ENCODE results near the gene TMEM132A. TPM values are rescaled to one million over a fixed set of nuclear protein-coding genes. Genes with fewer than 3 reads are reported as not detected.

Gene TMEM132A
- total RNA-seq, 1 experiment from 2014 or later, result 140 TPM

DNA sequence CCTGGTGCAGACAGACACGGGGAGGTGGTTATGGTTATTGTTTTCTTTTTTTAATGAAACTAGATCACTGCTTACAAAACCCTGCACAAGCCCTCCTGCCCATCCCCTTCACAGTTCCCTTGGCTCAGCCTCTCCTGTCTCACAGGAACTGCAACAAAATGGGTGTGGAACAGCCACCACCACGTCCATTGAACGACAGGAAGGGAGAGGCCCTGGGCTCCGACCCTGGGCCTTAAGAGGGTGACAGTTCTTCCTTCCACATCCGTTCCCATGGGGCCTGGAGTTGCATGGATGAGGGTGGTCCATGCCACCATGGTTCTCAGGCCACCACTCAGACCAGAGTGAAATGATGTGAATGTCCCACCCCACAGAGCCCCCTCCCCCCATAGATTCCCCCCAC is 33.6 kb upstream of the TMEM132A start:
- intact Hi-C loops (cut with micrococcal nuclease; ENCODE audit: unreplicated experiment), result no loop called here
- Histone ChIP-seq H3K27ac (ENCODE audit: low read depth, low read length, poor library complexity, severe bottlenecking) (no peak overlapping the region), H3K4me1 (ENCODE audit: insufficient read depth, low read length, poor library complexity, severe bottlenecking) (no peaks in the 10 kb centered on the region), H3K9me3 (ENCODE audit: low read depth, low read length, poor library complexity, severe bottlenecking) (no peaks in the 10 kb centered on the region), H3K36me3 (ENCODE audit: insufficient read depth, low read length, poor library complexity, severe bottlenecking) (peaks cover 48% of the 10 kb centered on the region), H3K27me3 (replicated peaks; ENCODE audit: insufficient read depth, low read depth, low read length, poor library complexity) (no peaks in the 10 kb centered on the region), H3K4me3 (ENCODE audit: low read depth, low read length, poor library complexity, severe bottlenecking) (no peak overlapping the region)
- DNase-seq (ENCODE audit: low spot score), result no peak
- ChIA-PET POLR2A (ENCODE audit: low non-redundant PET) (no interaction called here), CTCF (interaction anchor here (0.6 kb wide), 1 partner anchor 9 kb away, joined by 3 read pairs; no protein-coding TSS in a partner anchor)
- no TSS peak for BruUV-seq (replicated peaks)
- TF ChIP-seq, protein P1, sequence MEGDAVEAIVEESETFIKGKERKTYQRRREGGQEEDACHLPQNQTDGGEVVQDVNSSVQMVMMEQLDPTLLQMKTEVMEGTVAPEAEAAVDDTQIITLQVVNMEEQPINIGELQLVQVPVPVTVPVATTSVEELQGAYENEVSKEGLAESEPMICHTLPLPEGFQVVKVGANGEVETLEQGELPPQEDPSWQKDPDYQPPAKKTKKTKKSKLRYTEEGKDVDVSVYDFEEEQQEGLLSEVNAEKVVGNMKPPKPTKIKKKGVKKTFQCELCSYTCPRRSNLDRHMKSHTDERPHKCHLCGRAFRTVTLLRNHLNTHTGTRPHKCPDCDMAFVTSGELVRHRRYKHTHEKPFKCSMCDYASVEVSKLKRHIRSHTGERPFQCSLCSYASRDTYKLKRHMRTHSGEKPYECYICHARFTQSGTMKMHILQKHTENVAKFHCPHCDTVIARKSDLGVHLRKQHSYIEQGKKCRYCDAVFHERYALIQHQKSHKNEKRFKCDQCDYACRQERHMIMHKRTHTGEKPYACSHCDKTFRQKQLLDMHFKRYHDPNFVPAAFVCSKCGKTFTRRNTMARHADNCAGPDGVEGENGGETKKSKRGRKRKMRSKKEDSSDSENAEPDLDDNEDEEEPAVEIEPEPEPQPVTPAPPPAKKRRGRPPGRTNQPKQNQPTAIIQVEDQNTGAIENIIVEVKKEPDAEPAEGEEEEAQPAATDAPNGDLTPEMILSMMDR (conservative IDR thresholded peaks at IDR 0.05; ENCODE audit: low read depth, low read length), result no peak
- no peak for TF ChIP-seq EZH2 (IDR thresholded peaks at IDR 0.05; ENCODE audit: borderline replicate concordance, low read depth, low read length, poor library complexity, severe bottlenecking)

DNA sequence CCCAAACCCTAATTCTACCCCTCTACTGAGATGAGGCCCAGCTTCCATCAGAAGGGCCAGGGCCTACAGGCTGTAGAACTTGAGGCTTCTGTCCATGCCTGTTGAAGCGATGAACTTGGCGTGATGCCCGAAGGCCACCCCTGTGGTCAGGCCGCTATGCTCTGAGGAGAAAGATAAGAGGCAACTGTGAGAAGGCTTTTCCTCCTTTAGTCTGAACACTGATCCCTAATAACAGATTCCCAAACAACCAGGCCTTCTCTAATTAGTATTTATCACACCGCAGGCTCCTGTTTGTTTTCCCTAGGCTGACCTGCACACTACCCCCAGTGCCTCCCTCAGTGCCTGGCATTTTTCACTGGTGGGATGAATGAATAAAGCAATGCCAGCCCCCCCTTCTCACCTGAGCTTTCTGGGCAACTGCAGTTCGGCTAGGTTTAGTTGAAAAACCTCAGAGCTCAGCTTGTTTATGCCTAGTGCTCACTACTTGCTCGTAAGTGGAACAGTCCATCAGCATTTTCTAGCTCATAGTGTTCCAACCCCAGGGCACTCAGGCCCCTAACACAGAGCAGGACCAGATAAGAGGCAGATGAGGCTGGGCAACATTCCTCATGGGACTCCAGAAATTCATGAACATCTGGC is 33.0 kb upstream of the TMEM132A start:
- H3K4me3 ChIP-seq (ENCODE audit: low read depth, low read length, poor library complexity, severe bottlenecking), result no peak overlapping the region
- ChIA-PET POLR2A (ENCODE audit: low non-redundant PET) (no interaction called here), CTCF (interaction anchor here (0.6 kb wide), 1 partner anchor 8 kb away, joined by 3 read pairs; no protein-coding TSS in a partner anchor)
- no peak overlapping the region for H3K27ac ChIP-seq (ENCODE audit: low read depth, low read length, poor library complexity, severe bottlenecking)
- no peak for TF ChIP-seq EZH2 (IDR thresholded peaks at IDR 0.05; ENCODE audit: borderline replicate concordance, low read depth, low read length, poor library complexity, severe bottlenecking)
- TF ChIP-seq, protein P1 (conservative IDR thresholded peaks at IDR 0.05; ENCODE audit: low read depth, low read length), result no peak
- no peak for DNase-seq (ENCODE audit: low spot score)
- H3K9me3 ChIP-seq (ENCODE audit: low read depth, low read length, poor library complexity, severe bottlenecking), result no peaks in the 10 kb centered on the region
- no peaks in the 10 kb centered on the region for H3K4me1 ChIP-seq (ENCODE audit: insufficient read depth, low read length, poor library complexity, severe bottlenecking)
- intact Hi-C loops (cut with micrococcal nuclease; ENCODE audit: unreplicated experiment), result no loop called here
- no peaks in the 10 kb centered on the region for H3K27me3 ChIP-seq (replicated peaks; ENCODE audit: insufficient read depth, low read depth, low read length, poor library complexity)
- H3K36me3 ChIP-seq (ENCODE audit: insufficient read depth, low read length, poor library complexity, severe bottlenecking), result peaks cover 53% of the 10 kb centered on the region
- no TSS peak for BruUV-seq (replicated peaks)

DNA sequence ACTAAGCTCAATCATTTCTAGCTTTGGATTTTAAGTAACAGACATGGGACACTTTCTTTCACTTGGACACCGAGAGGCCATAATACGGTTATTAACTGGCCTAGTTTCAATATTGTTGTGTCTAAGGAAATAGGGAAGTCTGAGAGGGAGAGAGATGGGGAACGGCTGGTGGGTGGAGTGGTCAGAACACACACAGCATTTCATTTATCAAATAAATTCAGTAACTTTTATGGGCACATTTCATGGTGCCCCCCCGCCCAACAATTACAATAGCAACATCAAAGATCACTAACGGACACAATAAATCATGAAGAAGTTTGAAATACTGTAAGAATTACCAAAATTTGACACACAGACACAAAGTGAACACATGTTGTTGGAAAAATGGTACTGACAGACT is 28.6 kb upstream of the TMEM132A start:
- no TSS peak for BruUV-seq (replicated peaks)
- POLR2A ChIA-PET (ENCODE audit: low non-redundant PET), result no interaction called here

More for the DNA sequence above, 28.6 kb upstream of the TMEM132A start:
- H3K36me3 ChIP-seq (ENCODE audit: insufficient read depth, low read length, poor library complexity, severe bottlenecking), result peaks cover 91% of the 10 kb centered on the region
- H3K9me3 ChIP-seq (ENCODE audit: low read depth, low read length, poor library complexity, severe bottlenecking), result no peaks in the 10 kb centered on the region
- H3K27me3 ChIP-seq (replicated peaks; ENCODE audit: insufficient read depth, low read depth, low read length, poor library complexity), result no peaks in the 10 kb centered on the region
- CTCF ChIA-PET, result interaction anchor here (1.3 kb wide), 1 partner anchor 64 kb away, joined by 4 read pairs; no protein-coding TSS in a partner anchor
- no peak overlapping the region for H3K4me3 ChIP-seq (ENCODE audit: low read depth, low read length, poor library complexity, severe bottlenecking)
- H3K27ac ChIP-seq (ENCODE audit: low read depth, low read length, poor library complexity, severe bottlenecking), result no peak overlapping the region
- no peak for DNase-seq (ENCODE audit: low spot score)
- intact Hi-C loops (cut with micrococcal nuclease; ENCODE audit: unreplicated experiment), result no loop called here
- no peaks in the 10 kb centered on the region for H3K4me1 ChIP-seq (ENCODE audit: insufficient read depth, low read length, poor library complexity, severe bottlenecking)
- TF ChIP-seq EZH2 (IDR thresholded peaks at IDR 0.05; ENCODE audit: borderline replicate concordance, low read depth, low read length, poor library complexity, severe bottlenecking), result no peak
- TF ChIP-seq, protein P1 (conservative IDR thresholded peaks at IDR 0.05; ENCODE audit: low read depth, low read length), result no peak
